Adrenal gland (tissue), 12 donors: Measurements from ENCODE around the gene NACA2. TPM values are rescaled to one million over a fixed set of nuclear protein-coding genes. Genes with fewer than 3 reads are reported as not detected.

ENCODE experiments used
- DNase-seq, 7 donors: peaks; one replicate each; pipeline ENCODE4 v3.0.0-alpha.2; 2019 to 2020
- H3K27ac ChIP-seq, 5 donors: fragments of 200-600 bp; sonication (generic) in 4 of 5; 1 replicate in 3 of 5; 2 replicates in 2 of 5; pipeline versions ENCODE4 v1.5.1 to v1.8.0; 2016 to 2020; ENCODE audit warnings: mild to moderate bottlenecking in 1 of 5
- H3K27me3 ChIP-seq: fragments of 200-600 bp; 2 replicates; pipeline ENCODE4 v1.8.0; 2021
- H3K36me3 ChIP-seq, 2 donors: fragments of 200-600 bp; replicated peaks in 1 of 2; 1 replicate in 1 of 2; 2 replicates in 1 of 2; pipeline versions ENCODE4 v1.5.1 to v1.8.0; 2018 to 2022
- H3K4me1 ChIP-seq, 2 donors: fragments of 200-600 bp; replicated peaks in 1 of 2; 1 replicate in 1 of 2; 2 replicates in 1 of 2; pipeline versions ENCODE4 v1.5.1 to v1.8.0; 2018 to 2021
- H3K4me3 ChIP-seq, 4 donors: fragments of 200-600 bp; sonication (generic) in 3 of 4; one replicate each; pipeline ENCODE4 v1.5.1; 2016 to 2018
- H3K9me3 ChIP-seq, 3 donors: fragments of 200-600 bp; sonication (generic) in 1 of 3; replicated peaks in 1 of 3; 1 replicate in 2 of 3; 2 replicates in 1 of 3; pipeline versions ENCODE4 v1.5.1 to v1.8.0; 2016 to 2021
- POLR2A ChIP-seq, 2 donors: fragments of 450-650 bp; IDR thresholded peaks; one replicate each; pipeline ENCODE4 v1.6.1; 2017; ENCODE audit warnings: antibody characterized with exemption in 2 of 2, mild to moderate bottlenecking in 2 of 2, moderate library complexity in 1 of 2
- WGBS, 4 donors: extraction: QIAGEN DNeasy Blood & Tissue Kit in 2 of 4; methylation state at CpG; one replicate each; pipeline versions ENCODE4 v1.1.5 to v1.1.7; 2013 to 2017; 5-methylcytosine and 5-hydroxymethylcytosine counted together
- intact Hi-C, 2 donors: fragments of 100-400 bp; cut with DNase I; formaldehyde crosslinking; loops; one replicate each; pipeline versions ENCODE4 v1.14.1 to v1.15.0; 2022 to 2023
- polyA plus RNA-seq, 3 donors: library from polyadenylated mRNA; stranded (reverse); fragments of 200-250 nt in 2 of 3; fragments of 350-450 nt in 1 of 3; fragmentation: Illumina TruSeq in 1 of 3; extraction: RNeasy Lipid Tissue Mini Kit (QIAGEN cat#74804) in 1 of 3; gene quantifications; one replicate each; pipeline ENCODE4 v1.2.3, GENCODE V29; 2013 to 2014
- total RNA-seq, 9 donors: library from RNA; depleted of rRNA in 4 of 9; stranded (reverse); fragments of >200 nt in 4 of 9; fragments of 120-200 nt in 1 of 9; fragmentation: NEBNext Ultra II Directional in 1 of 9; extraction: Animal tissue kit (Norgen Biotek cat#: 25700) in 1 of 9; gene quantifications; one replicate each; pipeline versions ENCODE4 v1.1.0 to v1.2.4, GENCODE V29; 2013 to 2023
- TF ChIP-seq, protein P1 (sequence below), 6 experiments: fragments of 450-650 bp in 4 of 6; fragments of 200-600 bp in 2 of 6; sonication (generic) in 1 of 6; IDR thresholded peaks; 1 replicate in 5 of 6; 2 replicates in 1 of 6; pipeline versions ENCODE4 v1.5.1 to v1.8.0; 2016 to 2021; ENCODE audit warnings: antibody characterized with exemption in 6 of 6, mild to moderate bottlenecking in 2 of 6, moderate library complexity in 1 of 6
- donor health status: healthy with polysubstance abuse.
- donor health status: Bipolar disorder and iron deficiency.
- donor health status: DM: yes; HTN: yes; CAD: no.
- donor health status: DM: no; HTN: no; CAD: no.
- donor health status: DM: no; HTN: no; CAD: no.
- donor health status: DM: yes; HTN: yes; CAD: no.

Gene NACA2
- total and polyA plus RNA-seq, 12 donors, result 0.27 to 0.28 TPM; not detected in 10

DNA sequence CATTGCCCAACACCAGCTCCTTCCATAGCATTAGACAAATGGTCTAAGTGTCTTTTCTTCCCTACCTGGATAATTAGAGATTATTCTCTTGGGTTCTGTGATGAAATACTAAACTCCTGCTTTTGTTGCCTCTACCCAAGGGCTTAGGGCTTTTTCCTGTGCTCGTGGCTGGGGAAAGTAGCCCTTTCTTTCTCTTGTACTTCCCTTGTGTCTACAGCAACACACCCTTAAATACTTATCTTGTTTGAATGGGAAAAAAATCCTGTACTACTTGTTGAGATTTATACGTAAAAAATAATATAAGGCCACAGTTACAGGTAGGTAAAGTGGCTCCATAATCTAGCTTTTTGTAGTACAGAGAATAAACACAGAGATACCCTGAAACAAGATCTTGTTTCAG lies 7.0 kb upstream of the NACA2 start:
- H3K4me3 ChIP-seq, result no peak overlapping the region
- WGBS, 4 donors, result 57 to 74% (median 61%) methylated on average over 2 of the region's 2 CpGs
- DNase-seq, result no peak
- H3K27ac ChIP-seq, result no peak overlapping the region
- H3K36me3 ChIP-seq, result no peaks in the 10 kb centered on the region
- intact Hi-C loops, result no loop called here
- H3K27me3 ChIP-seq, result peaks cover 10% of the 10 kb centered on the region
- TF ChIP-seq POLR2A (IDR thresholded peaks at IDR 0.05), result no peak
- TF ChIP-seq, protein P1, sequence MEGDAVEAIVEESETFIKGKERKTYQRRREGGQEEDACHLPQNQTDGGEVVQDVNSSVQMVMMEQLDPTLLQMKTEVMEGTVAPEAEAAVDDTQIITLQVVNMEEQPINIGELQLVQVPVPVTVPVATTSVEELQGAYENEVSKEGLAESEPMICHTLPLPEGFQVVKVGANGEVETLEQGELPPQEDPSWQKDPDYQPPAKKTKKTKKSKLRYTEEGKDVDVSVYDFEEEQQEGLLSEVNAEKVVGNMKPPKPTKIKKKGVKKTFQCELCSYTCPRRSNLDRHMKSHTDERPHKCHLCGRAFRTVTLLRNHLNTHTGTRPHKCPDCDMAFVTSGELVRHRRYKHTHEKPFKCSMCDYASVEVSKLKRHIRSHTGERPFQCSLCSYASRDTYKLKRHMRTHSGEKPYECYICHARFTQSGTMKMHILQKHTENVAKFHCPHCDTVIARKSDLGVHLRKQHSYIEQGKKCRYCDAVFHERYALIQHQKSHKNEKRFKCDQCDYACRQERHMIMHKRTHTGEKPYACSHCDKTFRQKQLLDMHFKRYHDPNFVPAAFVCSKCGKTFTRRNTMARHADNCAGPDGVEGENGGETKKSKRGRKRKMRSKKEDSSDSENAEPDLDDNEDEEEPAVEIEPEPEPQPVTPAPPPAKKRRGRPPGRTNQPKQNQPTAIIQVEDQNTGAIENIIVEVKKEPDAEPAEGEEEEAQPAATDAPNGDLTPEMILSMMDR (IDR thresholded peaks at IDR 0.05), result no peak
- no peaks in the 10 kb centered on the region for H3K9me3 ChIP-seq
- H3K4me1 ChIP-seq, result no peaks in the 10 kb centered on the region

DNA sequence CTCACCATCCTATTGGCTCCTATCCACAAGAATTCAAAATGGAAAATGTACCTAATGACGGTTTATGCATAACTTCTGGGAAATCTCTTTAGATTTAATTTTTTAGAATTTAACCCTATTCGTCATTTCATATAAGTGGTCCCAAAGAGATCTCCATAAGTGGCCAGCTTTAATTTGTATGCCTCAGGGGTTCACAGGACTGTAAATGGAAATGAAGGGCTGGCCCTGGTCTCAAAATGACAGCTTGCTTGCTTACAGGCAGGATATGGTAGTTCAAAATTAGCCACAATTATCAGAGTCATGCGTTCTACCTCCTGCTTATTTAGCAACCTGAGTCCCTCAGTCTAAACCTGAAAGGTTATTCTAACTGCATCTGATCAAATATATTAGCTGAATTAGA lies 6.6 kb upstream of the NACA2 start:
- no peak for DNase-seq
- H3K9me3 ChIP-seq, result no peaks in the 10 kb centered on the region
- no peak overlapping the region for H3K27ac ChIP-seq
- TF ChIP-seq, protein P1 (IDR thresholded peaks at IDR 0.05), result no peak
- TF ChIP-seq POLR2A (IDR thresholded peaks at IDR 0.05), result no peak
- H3K27me3 ChIP-seq, result peaks cover 14% of the 10 kb centered on the region
- no peaks in the 10 kb centered on the region for H3K4me1 ChIP-seq
- intact Hi-C loops, result no loop called here
- 85 to 88% (median 85%) methylated on average over 3 of the region's 3 CpGs for WGBS, 4 donors
- no peaks in the 10 kb centered on the region for H3K36me3 ChIP-seq
- no peak overlapping the region for H3K4me3 ChIP-seq

DNA sequence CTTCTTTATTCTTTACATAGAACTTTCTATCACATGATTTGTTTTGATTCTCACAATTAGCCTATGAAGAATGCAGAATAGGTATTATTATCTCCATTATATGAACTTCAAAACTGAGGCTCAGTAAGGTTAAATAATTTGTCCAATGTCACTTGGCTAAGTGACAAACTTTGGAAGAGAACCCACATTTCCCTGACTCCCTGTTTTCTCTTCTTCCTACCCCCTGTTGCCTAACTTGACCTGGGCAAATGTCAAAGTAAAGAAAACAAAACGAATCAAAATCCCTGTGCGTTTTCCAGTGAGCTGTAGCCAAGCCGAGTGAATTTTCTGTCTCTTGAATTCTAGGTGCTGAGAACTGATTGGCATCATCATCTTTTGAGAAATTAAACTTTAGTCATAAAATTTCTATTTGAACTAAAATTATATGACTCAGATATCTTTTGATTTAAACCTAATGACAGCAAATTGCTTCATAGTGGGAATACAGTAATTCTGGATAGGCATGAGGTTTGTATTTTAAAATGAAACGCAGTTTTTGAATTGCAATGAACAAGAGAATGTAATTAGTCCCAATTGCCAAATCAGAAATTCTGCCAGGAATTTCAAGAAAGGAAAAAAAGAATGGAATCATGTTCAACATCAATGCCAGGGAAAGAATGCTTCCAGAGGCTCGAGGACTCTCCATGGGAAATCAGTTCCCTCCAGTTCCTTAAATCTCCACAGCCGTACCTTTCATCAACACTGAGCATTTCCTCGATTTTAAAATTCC lies 4.6 kb upstream of the NACA2 start:
- Histone ChIP-seq H3K27ac (no peak overlapping the region), H3K36me3 (no peaks in the 10 kb centered on the region), H3K4me1 (no peaks in the 10 kb centered on the region), H3K27me3 (peaks cover 33% of the 10 kb centered on the region), H3K9me3 (no peaks in the 10 kb centered on the region), H3K4me3 (no peak overlapping the region)
- no peak for DNase-seq
- intact Hi-C loops, result no loop called here
- TF ChIP-seq POLR2A (IDR thresholded peaks at IDR 0.05), result no peak
- TF ChIP-seq, protein P1 (IDR thresholded peaks at IDR 0.05), result no peak
- WGBS, 4 donors, result 52 to 58% (median 55%) methylated on average over 7 of the region's 7 CpGs

DNA sequence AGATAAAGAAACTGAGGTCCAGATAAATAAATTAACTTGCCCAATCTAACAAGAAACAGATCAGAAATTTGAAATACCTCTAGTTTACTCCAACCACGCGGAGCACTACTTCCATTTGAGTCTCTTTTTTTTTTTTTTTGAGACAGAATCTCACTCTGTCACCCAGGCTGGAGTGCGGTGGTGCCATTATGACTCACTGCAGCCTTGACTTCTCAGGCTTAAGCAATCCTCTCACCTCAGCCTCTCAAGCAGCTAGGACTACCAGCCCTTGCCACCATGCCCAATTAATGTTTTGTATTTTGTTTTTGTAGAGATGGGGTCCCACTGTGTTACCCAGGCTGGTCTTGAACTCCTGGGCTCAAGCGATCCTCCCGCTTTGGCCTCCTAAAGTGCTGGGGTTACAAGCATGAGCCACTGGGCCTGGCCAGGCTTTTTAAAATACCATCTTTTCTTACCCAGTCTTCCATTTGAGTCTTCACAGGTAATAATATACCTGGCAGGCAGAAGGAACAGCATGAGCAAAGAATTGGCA lies 3.3 kb upstream of the NACA2 start:
- Histone ChIP-seq H3K36me3 (no peaks in the 10 kb centered on the region), H3K9me3 (no peaks in the 10 kb centered on the region), H3K4me3 (no peak overlapping the region), H3K4me1 (no peaks in the 10 kb centered on the region), H3K27me3 (peaks cover 33% of the 10 kb centered on the region), H3K27ac (no peak overlapping the region)
- DNase-seq, result peak in 4 of 7 donors; percentile 18 to 32 (median 22)
- WGBS, 4 donors, result 68 to 75% (median 73%) methylated on average over 5 of the region's 5 CpGs
- no peak for TF ChIP-seq POLR2A (IDR thresholded peaks at IDR 0.05)
- TF ChIP-seq, protein P1 (IDR thresholded peaks at IDR 0.05), result no peak
- intact Hi-C loops, result no loop called here
